ENCODE results near the gene ATOSB. TPM values are rescaled to one million over a fixed set of nuclear protein-coding genes. Genes with fewer than 3 reads are reported as not detected.

ATOSB gene
- total and polyA plus RNA-seq, 9 of the 15 experiments (the other 6 are each of a cell fraction or from before 2014, with no cell fraction given) = 0.45 to 8.0 (median 4.2) TPM

DNA sequence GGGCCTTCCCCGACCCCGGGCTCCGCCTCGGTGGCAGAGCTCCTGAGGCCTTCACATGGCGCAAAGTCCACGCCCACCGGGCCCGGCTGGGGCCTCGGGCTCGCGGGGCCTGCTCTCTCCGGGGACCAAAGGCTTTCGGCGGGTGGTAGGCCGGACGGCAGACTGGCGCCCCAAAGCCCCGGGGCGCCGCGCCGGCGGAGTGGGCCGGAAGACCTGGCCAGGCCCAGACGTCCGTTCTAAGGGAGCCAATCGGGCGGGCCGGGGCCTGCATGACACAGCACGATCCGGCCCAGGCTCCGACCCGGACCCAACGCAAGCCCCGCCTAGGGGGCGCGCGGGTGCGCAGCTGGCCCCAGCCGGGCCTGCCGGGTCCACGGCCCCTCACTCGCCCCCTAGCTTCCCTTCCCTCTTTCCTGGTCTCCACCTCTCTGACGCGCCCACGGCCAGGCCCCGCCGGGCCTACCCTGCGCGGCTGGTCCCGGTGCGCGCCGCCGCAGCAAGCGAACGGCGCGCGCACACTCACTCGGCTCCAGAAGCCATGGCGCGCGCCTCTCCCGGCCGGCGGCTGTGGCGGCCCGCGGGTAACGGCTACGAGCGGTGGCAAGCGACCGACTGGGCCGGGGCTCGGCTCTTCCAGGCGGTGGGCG is 43.7 kb downstream of the ATOSB start (continued):
- TF ChIP-seq, protein P1, sequence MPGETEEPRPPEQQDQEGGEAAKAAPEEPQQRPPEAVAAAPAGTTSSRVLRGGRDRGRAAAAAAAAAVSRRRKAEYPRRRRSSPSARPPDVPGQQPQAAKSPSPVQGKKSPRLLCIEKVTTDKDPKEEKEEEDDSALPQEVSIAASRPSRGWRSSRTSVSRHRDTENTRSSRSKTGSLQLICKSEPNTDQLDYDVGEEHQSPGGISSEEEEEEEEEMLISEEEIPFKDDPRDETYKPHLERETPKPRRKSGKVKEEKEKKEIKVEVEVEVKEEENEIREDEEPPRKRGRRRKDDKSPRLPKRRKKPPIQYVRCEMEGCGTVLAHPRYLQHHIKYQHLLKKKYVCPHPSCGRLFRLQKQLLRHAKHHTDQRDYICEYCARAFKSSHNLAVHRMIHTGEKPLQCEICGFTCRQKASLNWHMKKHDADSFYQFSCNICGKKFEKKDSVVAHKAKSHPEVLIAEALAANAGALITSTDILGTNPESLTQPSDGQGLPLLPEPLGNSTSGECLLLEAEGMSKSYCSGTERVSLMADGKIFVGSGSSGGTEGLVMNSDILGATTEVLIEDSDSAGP (CRISPR knock-in tag; IDR thresholded peaks at IDR 0.05) = no peak
- no peak for TF ChIP-seq ZNF644 (tag; IDR thresholded peaks at IDR 0.05; ENCODE audit: low read depth)
- no peak for TF ChIP-seq STAT5A (IDR thresholded peaks at IDR 0.05; ENCODE audit: borderline replicate concordance, low read length)
- TF ChIP-seq ZNF253 (CRISPR knock-in tag; conservative IDR thresholded peaks at IDR 0.05) = no peak
- TF ChIP-seq ZZZ3 (IDR thresholded peaks at IDR 0.05) = peak; percentile 42; the same call in 1 of the 2 replicates
- TF ChIP-seq NCOA1 (IDR thresholded peaks at IDR 0.05; ENCODE audit: low read depth) = no peak
- TF ChIP-seq, protein P2, sequence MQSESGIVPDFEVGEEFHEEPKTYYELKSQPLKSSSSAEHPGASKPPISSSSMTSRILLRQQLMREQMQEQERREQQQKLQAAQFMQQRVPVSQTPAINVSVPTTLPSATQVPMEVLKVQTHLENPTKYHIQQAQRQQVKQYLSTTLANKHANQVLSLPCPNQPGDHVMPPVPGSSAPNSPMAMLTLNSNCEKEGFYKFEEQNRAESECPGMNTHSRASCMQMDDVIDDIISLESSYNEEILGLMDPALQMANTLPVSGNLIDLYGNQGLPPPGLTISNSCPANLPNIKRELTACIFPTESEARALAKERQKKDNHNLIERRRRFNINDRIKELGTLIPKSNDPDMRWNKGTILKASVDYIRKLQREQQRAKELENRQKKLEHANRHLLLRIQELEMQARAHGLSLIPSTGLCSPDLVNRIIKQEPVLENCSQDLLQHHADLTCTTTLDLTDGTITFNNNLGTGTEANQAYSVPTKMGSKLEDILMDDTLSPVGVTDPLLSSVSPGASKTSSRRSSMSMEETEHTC (IDR thresholded peaks at IDR 0.05) = no peak
- TF ChIP-seq KDM1A (IDR thresholded peaks at IDR 0.05) = no peak
- TF ChIP-seq RBM14 (IDR thresholded peaks at IDR 0.05; ENCODE audit: borderline replicate concordance, insufficient read depth, low read depth, low read length) = 0 out of 2 replicates have a peak, but pooled peaks have one; percentile 41
- TF ChIP-seq MTA2 (IDR thresholded peaks at IDR 0.05; ENCODE audit: low read depth) = no peak
- no peak for TF ChIP-seq TRIM28 (IDR thresholded peaks at IDR 0.05)
- TF ChIP-seq, protein P3, sequence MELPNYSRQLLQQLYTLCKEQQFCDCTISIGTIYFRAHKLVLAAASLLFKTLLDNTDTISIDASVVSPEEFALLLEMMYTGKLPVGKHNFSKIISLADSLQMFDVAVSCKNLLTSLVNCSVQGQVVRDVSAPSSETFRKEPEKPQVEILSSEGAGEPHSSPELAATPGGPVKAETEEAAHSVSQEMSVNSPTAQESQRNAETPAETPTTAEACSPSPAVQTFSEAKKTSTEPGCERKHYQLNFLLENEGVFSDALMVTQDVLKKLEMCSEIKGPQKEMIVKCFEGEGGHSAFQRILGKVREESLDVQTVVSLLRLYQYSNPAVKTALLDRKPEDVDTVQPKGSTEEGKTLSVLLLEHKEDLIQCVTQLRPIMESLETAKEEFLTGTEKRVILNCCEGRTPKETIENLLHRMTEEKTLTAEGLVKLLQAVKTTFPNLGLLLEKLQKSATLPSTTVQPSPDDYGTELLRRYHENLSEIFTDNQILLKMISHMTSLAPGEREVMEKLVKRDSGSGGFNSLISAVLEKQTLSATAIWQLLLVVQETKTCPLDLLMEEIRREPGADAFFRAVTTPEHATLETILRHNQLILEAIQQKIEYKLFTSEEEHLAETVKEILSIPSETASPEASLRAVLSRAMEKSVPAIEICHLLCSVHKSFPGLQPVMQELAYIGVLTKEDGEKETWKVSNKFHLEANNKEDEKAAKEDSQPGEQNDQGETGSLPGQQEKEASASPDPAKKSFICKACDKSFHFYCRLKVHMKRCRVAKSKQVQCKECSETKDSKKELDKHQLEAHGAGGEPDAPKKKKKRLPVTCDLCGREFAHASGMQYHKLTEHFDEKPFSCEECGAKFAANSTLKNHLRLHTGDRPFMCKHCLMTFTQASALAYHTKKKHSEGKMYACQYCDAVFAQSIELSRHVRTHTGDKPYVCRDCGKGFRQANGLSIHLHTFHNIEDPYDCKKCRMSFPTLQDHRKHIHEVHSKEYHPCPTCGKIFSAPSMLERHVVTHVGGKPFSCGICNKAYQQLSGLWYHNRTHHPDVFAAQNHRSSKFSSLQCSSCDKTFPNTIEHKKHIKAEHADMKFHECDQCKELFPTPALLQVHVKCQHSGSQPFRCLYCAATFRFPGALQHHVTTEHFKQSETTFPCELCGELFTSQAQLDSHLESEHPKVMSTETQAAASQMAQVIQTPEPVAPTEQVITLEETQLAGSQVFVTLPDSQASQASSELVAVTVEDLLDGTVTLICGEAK (IDR thresholded peaks at IDR 0.05) = no peak
- TF ChIP-seq, protein P3 (CRISPR knock-in tag; IDR thresholded peaks at IDR 0.05) = no peak
- TF ChIP-seq SIRT6 (IDR thresholded peaks at IDR 0.05; ENCODE audit: low read depth, low read length) = no peak
- peak; percentile 27 for TF ChIP-seq CREM (IDR thresholded peaks at IDR 0.05; ENCODE audit: low read depth)
- TF ChIP-seq MEIS2 (IDR thresholded peaks at IDR 0.05; ENCODE audit: partially characterized antibody) = peak; percentile 2
- TF ChIP-seq PHF20 (IDR thresholded peaks at IDR 0.05; ENCODE audit: partially characterized antibody) = no peak
